ENCODE measurements around the gene RBMS1. TPM values are rescaled to one million over a fixed set of nuclear protein-coding genes. Genes with fewer than 3 reads are reported as not detected.

Gene RBMS1
- total and polyA plus RNA-seq, 2 of the 4 experiments (the other 2 are of a cell fraction) = 43.5 to 64.9 TPM

- dilution Hi-C loops (cut with HindIII; ENCODE audit: low sequenced_read_pairs, unreplicated experiment) (no loop called here), in situ Hi-C loops (cut with MboI; ENCODE audit: low sequenced_read_pairs) (no loop called here), intact Hi-C loops (cut with micrococcal nuclease) (no loop called here)
- H3K4ac ChIP-seq (ENCODE audit: low read depth, low read length) = no peak overlapping the region
- H3K9me3 ChIP-seq (ENCODE audit: control insufficient read depth, insufficient read depth, low read length) = no peaks in the 10 kb centered on the region
- H2AFZ ChIP-seq (replicated peaks; ENCODE audit: low read length, poor library complexity) = no peak overlapping the region
- H4K8ac ChIP-seq (ENCODE audit: low read depth in 2 of 2, low read length in 2 of 2) = no peak overlapping the region
- H3K36me3 ChIP-seq (ENCODE audit: control insufficient read depth, insufficient read depth, low read length) = peaks cover 11% of the 10 kb centered on the region
- no peak overlapping the region for H2AK5ac ChIP-seq (ENCODE audit: low read depth, low read length)
- ATAC-seq (ENCODE audit: low read depth) = no peak
- no peak overlapping the region for H2BK20ac ChIP-seq (ENCODE audit: low read depth, low read length)
- no peak overlapping the region for H3K14ac ChIP-seq (replicated peaks; ENCODE audit: low read depth, low read length)
- H4K5ac ChIP-seq (ENCODE audit: low read depth, low read length) = no peak overlapping the region
- TF ChIP-seq FOS (IDR thresholded peaks at IDR 0.05; ENCODE audit: low read depth, low read length) (no peak), CTCF (conservative IDR thresholded peaks at IDR 0.05; ENCODE audit: low read depth, low read length) (no peak), MXI1 (IDR thresholded peaks at IDR 0.05; ENCODE audit: borderline replicate concordance, low read depth, low read length) (no peak)
- no peak overlapping the region for H3K18ac ChIP-seq (ENCODE audit: low read depth, low read length)
- H2AK9ac ChIP-seq (replicated peaks; ENCODE audit: low read depth, low read length, poor library complexity) = no peak overlapping the region
- POLR2A ChIA-PET (ENCODE audit: unreplicated experiment) = no interaction called here
- peaks cover 32 to 75% of the 10 kb centered on the region in 2 experiments for H3K79me1 ChIP-seq (ENCODE audit: low read depth in 1 of 2, low read length in 2 of 2)
- H3K23ac ChIP-seq (ENCODE audit: low read depth, low read length) = no peak overlapping the region
- H3K9ac ChIP-seq (ENCODE audit: low read depth, low read length) = no peak overlapping the region
- no peak overlapping the region for H2BK120ac ChIP-seq (ENCODE audit: low read depth, low read length)
- H2BK5ac ChIP-seq (ENCODE audit: low read depth, low read length, poor library complexity, severe bottlenecking) = no peak overlapping the region
- peaks cover 19% of the 10 kb centered on the region for H3K9me1 ChIP-seq (ENCODE audit: insufficient read depth, low read length)
- CTCF ChIA-PET = interaction anchor here (0.7 kb wide), 1 partner anchor 616 kb away, joined by 3 read pairs; no protein-coding TSS in a partner anchor
- H3K27me3 ChIP-seq (ENCODE audit: control insufficient read depth, insufficient read depth, low read length) = no peaks in the 10 kb centered on the region
- no peak overlapping the region for H3K4me2 ChIP-seq (ENCODE audit: low read depth, low read length)
- no peak overlapping the region for H3K4me3 ChIP-seq (ENCODE audit: insufficient read depth, low read depth, low read length)
- H4K20me1 ChIP-seq (ENCODE audit: insufficient read depth, low read length) = peaks cover 68% of the 10 kb centered on the region
- H3K4me1 ChIP-seq (ENCODE audit: control insufficient read depth, insufficient read depth, low read length) = peaks cover 23% of the 10 kb centered on the region
- no peak overlapping the region for H3K27ac ChIP-seq (ENCODE audit: insufficient read depth, low read length)
- BruUV-seq (replicated peaks) = no TSS peak
- no peak overlapping the region for H4K91ac ChIP-seq (ENCODE audit: insufficient read depth, low read depth, low read length)
- H3K56ac ChIP-seq (ENCODE audit: extremely low read depth, insufficient read depth, low read length) = no peak overlapping the region
- 100% methylated on average over 1 of the region's 6 CpGs; no CpG with 5 or more reads in 1 of the 2 experiments for WGBS, 2 experiments (ENCODE audit: extremely low coverage in 2 of 2, insufficient read length in 1 of 2)
- H2BK15ac ChIP-seq (ENCODE audit: low read depth, low read length) = no peak overlapping the region
- no peak for DNase-seq
Measured at GRCh38 chr2:160354677-160355076, 138.9 kb downstream of the RBMS1 start.

All from IMR-90 (cell line).